Endodermal cell (in vitro differentiated cells): ENCODE data around the gene ANKMY1. TPM values are rescaled to one million over a fixed set of nuclear protein-coding genes. Genes with fewer than 3 reads are reported as not detected.

Experiments used
- DNase-seq: peaks from one replicate; pipeline ENCODE4 v3.0.0-alpha.2; 2017
- H3K27ac ChIP-seq: 2 replicates; pipeline ENCODE4 v1.5.1; 2013; ENCODE audit warnings: mild to moderate bottlenecking, low read depth, low read length, moderate library complexity
- H3K27me3 ChIP-seq: 2 replicates; pipeline ENCODE4 v1.6.1; 2013; ENCODE audit warnings: mild to moderate bottlenecking, low read length, moderate library complexity; ENCODE audit not compliant: insufficient read depth, control insufficient read depth, poor library complexity, severe bottlenecking
- H3K36me3 ChIP-seq: 2 replicates; pipeline ENCODE4 v1.7.0; 2013; ENCODE audit warnings: mild to moderate bottlenecking, low read length, moderate library complexity; ENCODE audit not compliant: control insufficient read depth, insufficient read depth
- H3K4me1 ChIP-seq: one replicate; pipeline ENCODE4 v1.7.0; 2013; ENCODE audit warnings: low read length; ENCODE audit not compliant: control insufficient read depth, insufficient read depth
- H3K4me3 ChIP-seq: 2 replicates; pipeline ENCODE4 v1.5.1; 2013; ENCODE audit warnings: mild to moderate bottlenecking, low read length, moderate library complexity
- H3K9ac ChIP-seq: 2 replicates; pipeline ENCODE4 v1.6.1; 2013; ENCODE audit warnings: mild to moderate bottlenecking, low read length, moderate library complexity; ENCODE audit not compliant: poor library complexity, severe bottlenecking; ENCODE audit errors: extremely low read depth
- H3K9me3 ChIP-seq: 2 replicates; pipeline ENCODE4 v1.6.1; 2013; ENCODE audit warnings: mild to moderate bottlenecking, low read length, moderate library complexity; ENCODE audit not compliant: control insufficient read depth
- H3K27ac Mint-ChIP-seq: 2 replicates; pipeline ENCODE4 v1.8.0; 2020; ENCODE audit warnings: mixed read lengths
- H3K27me3 Mint-ChIP-seq: 2 replicates; pipeline ENCODE4 v1.8.0; 2021; ENCODE audit warnings: mild to moderate bottlenecking, mixed read lengths; ENCODE audit not compliant: insufficient read depth
- H3K36me3 Mint-ChIP-seq: 2 replicates; pipeline ENCODE4 v1.8.0; 2020; ENCODE audit warnings: low read depth, mixed read lengths
- H3K4me1 Mint-ChIP-seq: 2 replicates; pipeline ENCODE4 v1.8.0; 2020; ENCODE audit warnings: mixed read lengths
- H3K4me3 Mint-ChIP-seq: 2 replicates; pipeline ENCODE4 v1.8.0; 2020; ENCODE audit warnings: mild to moderate bottlenecking, moderate library complexity, mixed read lengths
- H3K9me3 Mint-ChIP-seq: 2 replicates; pipeline ENCODE4 v1.8.0; 2020; ENCODE audit warnings: mild to moderate bottlenecking, mixed read lengths
- CTCF ChIP-seq: fragments of 200-600 bp; sonication (generic); conservative IDR thresholded peaks from 2 replicates; pipeline ENCODE4 v1.5.0; 2021; ENCODE audit warnings: antibody characterized with exemption, mild to moderate bottlenecking
- WGBS, 2 experiments: methylation state at CpG; one replicate each; pipeline versions ENCODE4 v1.1.5 to v1.1.7; 2013; ENCODE audit warnings: missing lambda C conversion rate in 2 of 2, mixed read lengths in 1 of 2; ENCODE audit not compliant: insufficient coverage in 1 of 2, insufficient read length in 1 of 2; 5-methylcytosine and 5-hydroxymethylcytosine counted together
- total RNA-seq, 2 donors: library from RNA; stranded (reverse); fragmentation: NEBNext Ultra II Directional in 1 of 2; extraction: Animal tissue kit (Norgen Biotek cat#: 25700) in 1 of 2; gene quantifications; 2 replicates in 1 of 2; 3 replicates in 1 of 2; pipeline ENCODE4 v1.2.1, GENCODE V29; 2021

ANKMY1 gene
- total RNA-seq, 2 donors from 2014 or later, result 7.4 to 13.3 TPM

- Mint-ChIP-seq H3K36me3 (peaks cover 5% of the 10 kb centered on the region), H3K9me3 (no peaks in the 10 kb centered on the region), H3K4me1 (no peaks in the 10 kb centered on the region), H3K27ac (no peak overlapping the region), H3K27me3 (peaks cover 1% of the 10 kb centered on the region), H3K4me3 (no peak overlapping the region)
- WGBS, 2 experiments, result 86 to 96% methylated on average over 12 to 19 of the region's 19 CpGs
- no peak overlapping the region for H3K9ac ChIP-seq
- no peaks in the 10 kb centered on the region for H3K4me1 ChIP-seq
- H3K9me3 ChIP-seq, result no peaks in the 10 kb centered on the region
- no peak overlapping the region for H3K4me3 ChIP-seq
- no peak overlapping the region for H3K27ac ChIP-seq
- no peak for TF ChIP-seq CTCF
- no peak for DNase-seq
- H3K36me3 ChIP-seq, result no peaks in the 10 kb centered on the region
- no peaks in the 10 kb centered on the region for H3K27me3 ChIP-seq
Measured at GRCh38 chr2:240604939-240605716, 47.3 kb upstream of the ANKMY1 start.

GRCh38 chr2:240604291-240604938, 46.6 kb upstream of the ANKMY1 start:
- H3K9me3 ChIP-seq, result no peaks in the 10 kb centered on the region
- Mint-ChIP-seq H3K27ac (no peak overlapping the region), H3K4me3 (no peak overlapping the region), H3K27me3 (no peaks in the 10 kb centered on the region), H3K36me3 (peaks cover 5% of the 10 kb centered on the region), H3K9me3 (no peaks in the 10 kb centered on the region), H3K4me1 (no peaks in the 10 kb centered on the region)
- TF ChIP-seq CTCF, result peak; percentile 81
- 68 to 74% methylated on average over 6 to 11 of the region's 11 CpGs for WGBS, 2 experiments
- no peak overlapping the region for H3K9ac ChIP-seq
- H3K4me1 ChIP-seq, result no peaks in the 10 kb centered on the region
- H3K36me3 ChIP-seq, result no peaks in the 10 kb centered on the region
- peak; percentile 89 for DNase-seq
- H3K27ac ChIP-seq, result no peak overlapping the region
- H3K4me3 ChIP-seq, result no peak overlapping the region
- H3K27me3 ChIP-seq, result no peaks in the 10 kb centered on the region

- H3K9ac ChIP-seq, result no peak overlapping the region
- no peak overlapping the region for H3K4me3 ChIP-seq
- no peaks in the 10 kb centered on the region for H3K4me1 ChIP-seq
- H3K4me3 Mint-ChIP-seq, result no peak overlapping the region
- no peak for TF ChIP-seq CTCF
- no peaks in the 10 kb centered on the region for H3K9me3 Mint-ChIP-seq
- no peak overlapping the region for H3K27ac Mint-ChIP-seq
- no peak overlapping the region for H3K27ac ChIP-seq
- no peaks in the 10 kb centered on the region for H3K9me3 ChIP-seq
- no peak for DNase-seq
- H3K36me3 Mint-ChIP-seq, result peaks cover 5% of the 10 kb centered on the region
- no peaks in the 10 kb centered on the region for H3K36me3 ChIP-seq
- WGBS, 2 experiments, result 88 to 94% methylated on average over 4 to 10 of the region's 10 CpGs
- no peaks in the 10 kb centered on the region for H3K27me3 ChIP-seq
- no peaks in the 10 kb centered on the region for H3K4me1 Mint-ChIP-seq
- no peaks in the 10 kb centered on the region for H3K27me3 Mint-ChIP-seq
Measured at GRCh38 chr2:240603846-240604245, 46.1 kb upstream of the ANKMY1 start.
